Endometrium (tissue), 2 donors: ENCODE measurements around the gene RBPMS2.

Experiments
- FAIRE-seq: peaks from 2 replicates; lab custom pipeline; 2012; peaks lifted over from hg19 to GRCh38; lab: Jason Lieb, UNC
- donor health status: control.
- donor health status: control.

Gene RBPMS2

DNA sequence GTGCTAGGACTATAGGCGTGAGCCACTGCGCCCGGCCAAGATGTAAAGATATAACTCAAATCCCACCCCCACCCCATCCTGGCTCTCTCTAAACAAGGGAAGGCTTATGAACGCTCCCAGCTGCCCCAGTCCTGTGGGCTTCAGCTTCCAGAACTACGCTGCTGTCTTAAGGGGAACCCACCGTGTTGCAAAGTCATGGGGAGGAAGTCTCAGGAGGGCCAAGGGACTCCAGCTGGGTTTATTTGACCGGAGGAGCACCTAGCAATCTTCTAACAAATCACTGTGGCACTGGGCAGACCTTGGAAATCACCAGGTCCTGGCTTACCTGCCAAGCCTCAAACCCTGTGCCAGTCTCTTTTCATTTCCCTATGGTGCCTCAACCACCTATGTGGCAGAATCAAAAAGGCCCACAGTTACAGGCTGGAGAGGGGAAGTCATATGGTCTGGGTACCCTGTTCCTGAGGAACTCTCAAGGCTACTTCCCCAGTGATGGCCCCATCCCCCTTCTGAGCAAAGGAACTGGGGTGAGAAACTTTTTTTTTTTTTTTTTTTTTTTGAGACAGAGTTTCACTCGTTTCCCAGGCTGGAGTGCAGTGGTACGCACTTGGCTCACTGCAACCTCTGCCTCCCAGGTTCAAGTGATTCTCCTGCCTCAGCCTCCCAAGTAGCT, 83.4 kb downstream of the RBPMS2 start:
- FAIRE-seq, result no peak

DNA sequence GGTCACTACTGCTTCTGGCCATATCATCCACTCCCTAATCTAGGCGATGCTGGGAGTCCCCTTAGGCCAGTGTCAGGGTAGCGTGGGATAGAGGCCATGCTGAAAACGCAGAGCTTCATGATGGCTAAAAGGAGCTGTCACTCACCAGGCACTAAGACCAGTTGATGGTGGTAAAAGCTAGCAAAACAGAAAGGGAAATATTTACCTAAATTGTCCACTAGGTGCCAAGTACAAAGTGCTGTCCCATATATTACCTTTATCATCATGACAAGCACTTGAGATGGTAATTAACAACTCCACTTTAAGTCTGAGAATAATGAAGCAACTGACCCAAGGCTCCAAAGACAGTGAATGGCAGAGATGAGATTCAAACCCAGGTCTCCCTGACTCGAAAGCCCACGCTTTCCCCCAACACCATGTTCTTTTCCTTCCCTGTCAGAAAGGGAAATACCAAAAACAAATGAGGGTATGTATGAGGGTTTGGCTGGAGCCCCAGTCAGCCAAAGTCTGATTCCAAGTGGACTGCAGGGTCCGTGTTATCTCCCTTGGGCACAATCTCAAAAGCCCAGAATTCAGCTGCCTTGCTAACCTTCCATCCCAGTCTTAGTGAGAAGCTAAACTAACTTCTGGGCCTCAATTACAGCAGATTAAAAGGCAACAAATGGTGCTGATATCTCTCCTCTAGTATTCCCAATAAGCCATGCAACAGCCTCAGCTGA, 84.7 kb downstream of the RBPMS2 start:
- FAIRE-seq, result no peak

DNA sequence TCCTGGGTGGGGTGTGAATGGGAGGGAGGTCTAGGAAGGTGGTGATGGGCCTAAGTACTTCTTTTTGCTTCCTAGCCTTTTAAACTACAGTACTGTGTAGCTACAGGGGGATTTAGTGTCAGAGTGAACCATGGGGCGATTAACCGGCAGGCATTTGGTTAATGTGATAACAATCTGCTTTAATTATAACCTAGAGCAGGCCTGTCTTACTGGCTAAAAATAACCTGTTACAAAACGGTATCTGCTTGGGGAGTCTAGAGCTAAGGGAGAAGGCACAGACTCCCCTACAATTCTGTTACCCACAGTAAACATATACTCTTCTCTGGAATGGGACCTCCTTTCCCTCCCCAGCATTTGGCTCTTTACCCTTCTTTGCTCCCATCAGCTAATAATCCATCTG, 85.4 kb downstream of the RBPMS2 start:
- no peak for FAIRE-seq
